GM19328 (cell line): ENCODE measurements around the gene ACSL5.
"Not testable (repeated sequence)": the region's sequence is repeated elsewhere in the genome, so short reads cannot be mapped to it uniquely, and the experiment has no call there.

ENCODE experiments used
- ATAC-seq: cut with Tn5 transposase; IDR thresholded peaks from one replicate; pipeline ENCODE4 v1.9.1; 2021; ENCODE audit warnings: mild to moderate bottlenecking, moderate library complexity; ENCODE audit not compliant: unreplicated experiment

ACSL5 gene

DNA sequence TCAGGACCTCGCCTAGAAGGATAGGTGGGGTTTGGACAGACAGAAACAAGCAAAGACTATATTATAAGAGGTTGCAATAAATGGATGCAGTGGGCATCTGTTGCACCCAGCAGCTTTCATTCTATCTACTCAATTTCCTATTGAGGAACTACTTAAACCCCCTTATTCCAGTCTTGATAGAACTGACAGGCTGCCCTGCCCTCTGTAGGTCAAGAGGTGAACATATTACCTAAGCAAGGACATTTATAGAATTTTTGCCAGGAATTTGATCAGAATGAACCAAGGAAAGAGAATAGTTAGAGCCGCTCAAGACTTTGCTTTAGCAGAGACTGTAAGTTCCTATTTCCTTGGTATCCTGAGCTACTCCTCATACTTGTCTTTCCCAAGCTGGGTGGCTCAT is 82.6 kb downstream of the ACSL5 start:
- ATAC-seq, result no peak

DNA sequence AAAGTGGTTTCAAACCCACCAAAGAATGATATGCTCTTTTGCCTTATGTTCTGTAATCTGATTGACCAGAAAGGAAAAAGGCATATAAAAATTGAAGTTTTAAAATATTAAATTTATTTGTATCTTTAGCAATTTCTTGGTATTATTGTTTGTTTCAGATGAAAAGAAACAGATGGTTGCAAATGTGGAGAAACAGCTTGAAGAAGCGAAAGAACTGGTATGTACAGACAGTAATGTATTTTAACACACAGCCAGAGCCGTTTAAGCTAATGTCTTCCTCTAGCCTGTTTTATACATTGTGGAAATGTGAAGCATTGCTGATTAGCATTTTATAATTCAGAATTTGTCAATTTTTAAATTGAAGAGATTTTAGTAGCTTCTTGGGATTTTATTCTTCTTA is 86.5 kb downstream of the ACSL5 start:
- no peak for ATAC-seq

- no peak for ATAC-seq
These were observed 87.3 kb downstream of the ACSL5 start for GRCh38 chr10:112461029-112461887.

DNA sequence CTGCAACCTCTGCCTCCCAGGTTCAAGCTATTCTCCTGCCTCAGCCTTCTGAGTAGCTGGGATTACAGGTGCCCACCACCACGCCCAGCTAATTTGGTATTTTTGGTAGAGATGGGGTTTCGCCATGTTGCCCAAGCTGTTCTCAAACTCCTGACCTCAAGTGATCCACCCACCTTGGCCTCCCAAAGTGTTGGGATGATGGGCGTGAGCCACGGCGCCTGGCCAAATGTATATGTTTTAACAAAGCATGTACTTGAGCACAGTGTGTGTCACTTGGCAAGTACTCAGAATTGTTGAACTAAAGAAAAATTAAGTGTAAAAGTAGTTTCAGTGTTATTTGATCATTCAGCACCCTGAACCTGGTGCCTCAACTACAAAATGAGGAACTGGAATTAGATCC is 90.2 kb downstream of the ACSL5 start:
- not testable (repeated sequence) for ATAC-seq

GRCh38 chr10:112465299-112465883 is 91.5 kb downstream of the ACSL5 start:
- ATAC-seq, result no peak

GRCh38 chr10:112466802-112467201 is 92.9 kb downstream of the ACSL5 start:
- ATAC-seq, result no peak

DNA sequence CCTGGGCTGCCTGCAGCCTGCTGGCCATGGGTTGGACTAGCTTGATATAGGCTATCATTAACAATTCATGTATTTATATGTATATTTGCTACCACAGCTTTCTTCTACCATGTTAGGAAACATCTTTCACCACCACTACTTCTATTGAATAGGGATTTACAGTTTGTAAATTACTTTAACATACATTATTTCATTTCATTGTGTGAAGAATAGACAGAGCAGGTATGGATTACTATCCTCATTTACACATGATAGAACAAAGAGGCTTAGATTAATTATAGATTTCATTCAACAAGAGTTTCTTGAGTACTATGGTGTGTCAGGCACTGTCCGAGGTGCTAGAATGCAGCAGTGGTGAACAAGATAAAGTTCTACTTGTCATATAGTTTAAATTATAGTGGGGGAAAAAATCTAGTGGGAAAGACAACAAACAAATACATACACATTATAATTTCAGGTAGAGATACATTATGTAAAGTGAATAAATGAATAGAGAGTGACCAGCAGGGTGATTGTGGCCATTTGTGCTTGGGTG is 93.7 kb downstream of the ACSL5 start:
- no peak for ATAC-seq

DNA sequence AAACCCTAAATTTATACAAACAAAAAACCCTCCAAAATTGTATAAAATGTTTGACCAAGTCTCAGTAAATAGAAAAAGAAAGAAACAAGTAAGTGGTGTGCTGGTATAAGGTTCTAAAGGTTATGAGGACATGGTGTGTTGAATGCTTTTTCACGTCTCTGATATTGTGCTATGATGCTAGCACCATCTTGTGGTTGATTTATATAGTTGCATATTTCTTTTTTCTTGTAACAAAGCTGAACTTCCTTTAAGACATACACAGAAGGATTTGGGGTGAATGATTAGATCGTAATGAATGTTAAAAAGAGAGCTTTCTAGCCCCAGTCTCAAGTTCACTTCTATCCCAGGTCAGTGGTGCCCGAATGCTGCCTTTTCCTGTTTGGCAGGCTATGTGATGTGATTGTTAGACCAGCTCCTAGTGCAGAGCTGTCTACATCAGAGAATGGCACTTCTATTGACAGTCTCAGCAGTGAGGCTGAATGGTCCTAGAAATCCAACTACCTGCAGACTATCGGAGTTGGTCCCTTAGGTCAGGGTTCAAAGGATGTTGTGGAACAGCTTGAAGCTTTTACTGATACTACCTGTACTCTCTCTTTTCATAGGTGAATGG is 98.1 kb downstream of the ACSL5 start:
- ATAC-seq, result peak; percentile 53

DNA sequence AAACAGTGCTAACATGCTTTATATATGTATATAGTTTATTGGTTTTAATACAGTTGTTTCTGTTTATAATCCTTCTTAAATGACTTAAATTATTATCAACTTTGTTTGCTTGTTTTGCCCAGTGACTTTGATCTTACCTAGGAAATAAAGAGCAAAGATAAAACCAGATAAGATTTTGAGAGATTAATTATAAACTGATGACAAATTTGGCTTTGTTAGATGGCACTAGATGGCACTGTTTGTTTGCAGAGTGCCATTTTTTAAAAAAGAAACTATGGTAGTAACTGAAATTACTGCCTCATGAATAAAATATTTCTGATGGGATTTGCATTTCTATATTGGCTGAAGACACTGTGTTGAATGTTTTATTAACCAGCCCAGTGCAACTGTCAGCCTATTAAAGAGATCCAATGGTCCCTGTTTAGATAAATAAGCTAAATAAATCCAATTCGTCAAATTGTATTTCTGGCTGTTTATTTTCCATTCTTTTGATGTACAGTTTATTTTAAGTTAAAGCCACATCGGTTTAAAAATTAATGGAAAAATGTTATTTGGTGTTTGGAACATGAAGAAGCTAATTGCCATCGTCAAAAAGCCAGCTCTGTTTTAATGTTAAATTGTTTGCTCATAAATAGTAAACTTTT is 101.8 kb downstream of the ACSL5 start:
- no peak for ATAC-seq
